Measurements from ENCODE around the gene ZNF462.

Gene ZNF462

GRCh38 chr9:107018861-107019545, 156.0 kb downstream of the ZNF462 start:
- no peak for DNase-seq

- DNase-seq: no peak
These were observed 157.1 kb downstream of the ZNF462 start for GRCh38 chr9:107020040-107020530.

- DNase-seq: no peak
These were observed 161.2 kb downstream of the ZNF462 start for GRCh38 chr9:107024193-107024592.

GRCh38 chr9:107025260-107026035, 162.5 kb downstream of the ZNF462 start:
- DNase-seq: no peak

DNA sequence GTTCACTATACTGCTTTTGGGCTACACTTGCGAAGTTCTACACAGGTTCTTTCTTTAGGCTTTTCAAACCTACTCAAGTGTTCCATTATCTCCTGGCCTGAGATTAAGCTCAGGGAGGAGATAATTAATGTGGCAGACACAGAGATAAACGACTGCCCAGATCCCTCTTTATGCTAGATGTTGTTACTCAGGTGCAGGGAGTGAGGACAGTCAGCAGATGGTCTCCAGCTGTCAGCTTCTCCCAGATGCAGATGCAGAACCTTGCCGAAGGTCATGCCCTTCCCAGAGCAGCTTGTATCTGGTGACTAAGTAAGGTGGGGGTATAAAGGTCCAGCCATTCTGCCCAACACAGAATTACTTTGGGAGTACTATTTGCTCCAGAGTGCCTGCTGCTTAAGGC, 166.2 kb downstream of the ZNF462 start:
- no peak for DNase-seq

- DNase-seq: no peak
These were observed 171.0 kb downstream of the ZNF462 start for GRCh38 chr9:107033966-107034365.

DNA sequence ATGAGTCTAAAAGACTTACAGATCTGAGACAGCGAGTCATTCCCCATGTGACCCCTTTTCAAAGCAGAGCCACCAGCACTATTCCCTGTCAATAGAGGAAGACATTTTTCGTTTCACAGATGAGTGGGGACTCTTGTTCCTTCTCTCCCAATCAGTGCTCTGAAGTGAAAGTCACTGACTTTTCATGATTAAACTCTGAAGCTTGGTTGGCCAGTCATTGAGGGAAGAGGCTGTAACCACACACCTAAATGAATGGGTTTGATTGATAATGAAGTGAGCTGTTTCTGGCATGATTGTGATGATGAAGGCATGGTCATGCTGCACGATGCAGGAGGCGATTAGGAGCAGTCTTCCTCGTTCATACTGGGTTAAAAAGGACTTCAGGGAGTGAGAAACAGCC, 171.9 kb downstream of the ZNF462 start:
- no peak for DNase-seq

- DNase-seq: no peak
These were observed 173.4 kb downstream of the ZNF462 start for GRCh38 chr9:107036367-107036766.

- DNase-seq: no peak
These were observed 176.6 kb downstream of the ZNF462 start for GRCh38 chr9:107039542-107039941.

GRCh38 chr9:107042606-107043005, 179.6 kb downstream of the ZNF462 start:
- DNase-seq: no peak

- no peak for DNase-seq
These were observed 180.9 kb downstream of the ZNF462 start for GRCh38 chr9:107043886-107044285.

GRCh38 chr9:107044872-107045271, 181.9 kb downstream of the ZNF462 start:
- no peak for DNase-seq

DNA sequence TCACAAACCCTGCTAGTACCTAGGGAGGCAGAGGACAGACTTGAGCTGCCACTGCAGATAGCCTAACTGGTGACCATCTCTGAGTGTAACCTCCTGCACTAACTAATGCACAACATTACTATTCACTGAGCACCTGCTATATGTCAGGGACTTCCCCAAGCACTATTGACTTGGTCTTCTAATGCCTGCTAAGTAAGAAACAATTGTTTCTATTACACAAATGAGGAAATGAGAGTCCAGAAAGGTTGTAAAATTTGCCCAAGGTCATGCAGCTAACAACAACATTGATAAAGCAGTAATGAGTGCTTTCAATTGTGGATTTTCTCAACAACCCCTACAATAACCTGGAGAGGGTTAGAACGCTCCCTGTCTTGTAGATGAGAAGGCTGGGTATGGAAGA, 183.7 kb downstream of the ZNF462 start:
- no peak for DNase-seq

DNA sequence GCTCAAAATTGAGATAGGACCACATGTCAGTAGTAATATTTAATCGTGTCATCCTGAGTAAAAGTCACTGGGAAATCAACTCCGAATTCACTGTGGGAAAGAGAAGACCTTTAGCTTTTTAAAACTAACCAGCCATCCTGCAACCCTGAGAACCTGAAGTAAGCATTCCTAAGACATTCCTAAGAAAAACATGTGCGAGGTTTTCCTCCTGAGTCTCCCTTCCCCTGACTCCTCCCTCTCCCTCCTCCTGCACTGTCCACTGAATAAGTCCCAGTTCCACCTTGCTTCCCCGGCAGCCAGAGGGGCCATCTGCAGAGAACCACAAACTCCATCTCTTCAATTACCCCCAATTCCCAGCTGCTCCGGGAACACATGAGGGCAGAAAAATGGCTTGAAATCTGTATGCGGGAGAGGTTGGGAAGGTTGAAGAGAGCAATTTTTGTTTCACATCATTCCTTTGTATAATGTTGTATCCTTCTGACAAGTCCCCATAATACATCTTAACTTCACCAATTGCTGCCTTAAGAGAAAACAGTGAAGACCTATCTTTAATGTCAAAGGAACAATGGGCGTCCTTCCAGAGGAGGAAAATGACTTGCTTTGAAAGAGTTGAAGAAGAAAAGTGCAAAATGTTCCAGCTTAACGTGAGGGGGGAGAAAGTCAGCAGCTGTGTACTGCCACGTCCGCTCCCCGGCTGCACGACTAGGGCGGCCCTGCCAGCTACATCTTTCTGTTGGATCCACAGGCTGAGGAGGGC, 186.3 kb downstream of the ZNF462 start:
- DNase-seq: no peak

DNA sequence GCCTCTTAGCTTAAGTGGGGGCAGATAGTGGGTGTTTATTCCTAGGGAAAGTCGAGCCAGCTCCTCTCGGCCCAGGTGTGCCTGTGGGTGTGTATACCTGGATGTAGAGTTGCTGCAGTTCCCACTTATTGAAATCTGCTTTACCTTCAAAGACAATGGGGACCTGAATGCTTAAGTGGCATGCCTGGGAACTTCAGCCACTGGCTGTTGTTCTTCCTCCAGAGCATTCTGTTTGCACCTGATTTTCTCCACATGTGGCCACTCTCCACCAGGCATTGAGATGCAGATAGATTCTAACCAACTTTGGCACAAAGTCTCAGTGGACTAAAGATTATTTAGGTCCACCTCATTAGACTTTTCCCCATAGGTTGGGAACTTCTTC, 186.8 kb downstream of the ZNF462 start:
- DNase-seq: no peak

- DNase-seq: no peak
These were observed 188.4 kb downstream of the ZNF462 start for GRCh38 chr9:107051392-107051791.

GRCh38 chr9:107054146-107054545, 191.2 kb downstream of the ZNF462 start:
- DNase-seq: no peak

DNA sequence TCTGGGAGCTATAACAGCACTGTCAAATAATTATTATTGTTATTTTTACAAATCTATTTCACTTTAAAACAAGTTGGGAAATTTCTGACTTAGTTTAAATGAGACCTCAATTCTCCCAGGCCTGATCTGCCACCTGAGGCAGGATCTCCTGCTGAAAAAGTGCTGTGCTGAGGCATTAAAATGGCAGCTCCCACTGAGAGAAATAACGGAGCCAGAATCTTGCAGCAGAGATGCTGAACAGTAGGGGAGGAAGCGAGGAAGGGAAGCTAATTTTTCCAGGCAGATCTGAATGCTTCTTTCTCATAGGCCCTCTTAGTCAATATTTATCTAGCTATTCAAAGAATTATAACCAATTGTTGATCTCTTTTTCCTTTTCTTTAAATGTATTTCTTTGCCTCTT, 196.3 kb downstream of the ZNF462 start:
- no peak for DNase-seq

DNA sequence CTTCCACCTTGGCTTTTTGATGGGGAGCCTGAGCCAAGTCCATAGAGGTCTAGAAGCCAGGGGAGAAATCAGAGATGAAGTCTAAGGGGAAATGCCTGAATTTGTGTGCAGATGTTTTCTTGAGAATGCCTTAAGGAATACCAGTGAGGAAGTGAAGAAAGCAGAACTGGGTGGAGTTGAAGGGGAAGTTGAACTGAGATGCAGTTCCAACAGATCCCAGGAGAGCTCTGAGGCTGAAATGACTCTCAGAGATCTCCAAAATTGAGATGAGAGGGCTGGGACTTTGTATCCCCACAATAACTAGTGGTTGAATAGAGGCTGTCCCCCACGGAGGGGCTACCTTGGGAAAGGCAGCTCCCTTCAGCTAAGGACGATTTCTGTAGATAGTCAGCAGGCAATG, 197.1 kb downstream of the ZNF462 start:
- no peak for DNase-seq
